HepG2 (cell line): ENCODE results near the gene TOLLIP. TPM values are rescaled to one million over a fixed set of nuclear protein-coding genes. Genes with fewer than 3 reads are reported as not detected.

Experiments
- ATAC-seq: fragments of 200-7000 bp; cut with Tn5 transposase; 3 replicates; pipeline ENCODE4 v1.9.1; 2020; ENCODE audit warnings: mild to moderate bottlenecking, moderate library complexity
- BruUV-seq: library from RNA; stranded (reverse); fragments of 400-500 nt; replicated peaks from 2 replicates; lab custom pipeline; 2021; lab: Mats Ljungman, UMichigan
- CTCF ChIA-PET: fragments of 300-600 bp; formaldehyde crosslinking; extraction: SDS; loops from one replicate; lab custom pipeline; 2021; ENCODE audit warnings: low total read pairs, inconsistent platforms, low intra/inter-chr PET ratio; lab: Yijun Ruan, JAX
- POLR2A ChIA-PET: fragments of 350-600 bp; sonication (Branson Sonifier 250); formaldehyde crosslinking; loops from one replicate; lab custom pipeline; 2020; ENCODE audit warnings: antibody characterized with exemption, inconsistent platforms; lab: Yijun Ruan, JAX
- DNase-seq: peaks from one replicate; pipeline ENCODE4 v3.0.0-alpha.2; 2015; ENCODE audit warnings: low spot score
- FAIRE-seq: peaks from 3 replicates; lab custom pipeline; 2011; peaks lifted over from hg19 to GRCh38; lab: Jason Lieb, UNC
- H2AFZ ChIP-seq: one replicate; pipeline ENCODE4 v1.6.1; 2011; ENCODE audit warnings: low read length, inconsistent platforms
- H3K27ac ChIP-seq: fragments of 300-600 bp; 3 replicates; pipeline ENCODE4 v1.8.0; 2011; ENCODE audit warnings: mixed run types, mild to moderate bottlenecking, mixed read lengths, low read length, inconsistent platforms; ENCODE audit not compliant: insufficient read depth; ENCODE audit errors: extremely low read length
- H3K27me3 ChIP-seq, 2 experiments: fragments of 200-600 bp in 1 of 2; 2 replicates in 1 of 2; 3 replicates in 1 of 2; pipeline versions ENCODE4 v1.6.0 to v1.8.0; 2011; ENCODE audit warnings: low read length in 2 of 2, mild to moderate bottlenecking in 2 of 2, moderate library complexity in 2 of 2, inconsistent platforms in 1 of 2; ENCODE audit not compliant: insufficient read depth in 2 of 2, control insufficient read depth in 1 of 2
- H3K36me3 ChIP-seq, 2 experiments: fragments of 200-600 bp in 1 of 2; replicated peaks in 1 of 2; 2 replicates in 1 of 2; 3 replicates in 1 of 2; pipeline versions ENCODE4 v1.5.1 to v1.8.0; 2011; ENCODE audit warnings: low read length in 2 of 2, inconsistent platforms in 1 of 2; ENCODE audit not compliant: insufficient read depth in 2 of 2, control insufficient read depth in 1 of 2
- H3K4me1 ChIP-seq: 2 replicates; pipeline ENCODE4 v1.5.1; 2012; ENCODE audit warnings: low read length, inconsistent platforms; ENCODE audit not compliant: insufficient read depth
- H3K4me2 ChIP-seq: 2 replicates; pipeline ENCODE4 v1.6.0; 2011; ENCODE audit warnings: low read depth, low read length, inconsistent platforms
- H3K4me3 ChIP-seq, 3 experiments: fragments of 200-600 bp in 1 of 3; sonication (generic), shearing (Covaris generic) in 1 of 3; replicated peaks in 1 of 3; 2 replicates each; pipeline ENCODE4 v1.5.1; 2011 to 2016; ENCODE audit warnings: low read length in 3 of 3, inconsistent platforms in 2 of 3, low read depth in 2 of 3, mild to moderate bottlenecking in 2 of 3, control low read depth in 1 of 3, mixed read lengths in 1 of 3; ENCODE audit not compliant: insufficient read depth in 1 of 3
- H3K79me2 ChIP-seq: one replicate; pipeline ENCODE4 v1.6.1; 2011; ENCODE audit warnings: low read length, inconsistent platforms; ENCODE audit not compliant: insufficient read depth
- H3K9ac ChIP-seq: 2 replicates; pipeline ENCODE4 v1.6.0; 2011; ENCODE audit warnings: mild to moderate bottlenecking, low read depth, low read length, inconsistent platforms; ENCODE audit not compliant: insufficient read depth
- H3K9me3 ChIP-seq: 2 replicates; pipeline ENCODE4 v1.5.1; 2012; ENCODE audit warnings: mild to moderate bottlenecking, low read length
- H4K20me1 ChIP-seq: 2 replicates; pipeline ENCODE4 v1.6.0; 2011; ENCODE audit warnings: inconsistent platforms, mild to moderate bottlenecking, low read length, moderate library complexity; ENCODE audit not compliant: insufficient read depth
- AGO2 ChIP-seq: fragments of 200-400 bp; formaldehyde crosslinking; optimal IDR thresholded peaks from 2 replicates; pipeline ENCODE3; 2017; ENCODE audit warnings: mild to moderate bottlenecking, low read depth, low read length, moderate library complexity
- GRHL1 ChIP-seq: sonication (generic); formaldehyde crosslinking; conservative IDR thresholded peaks from 2 replicates; pipeline ENCODE4 v1.8.0; 2022; ENCODE audit warnings: missing genetic modification reagents
- MYPOP ChIP-seq: sonication (generic); formaldehyde crosslinking; IDR thresholded peaks from 2 replicates; pipeline ENCODE4 v1.8.1; 2023; ENCODE audit warnings: mild to moderate bottlenecking, moderate library complexity, missing genetic modification reagents
- ZKSCAN1 ChIP-seq: fragments of 150-350 bp; IDR thresholded peaks from 2 replicates; pipeline ENCODE4 v1.6.1; 2014; ENCODE audit warnings: low read length
- ZKSCAN5 ChIP-seq: sonication (generic); formaldehyde crosslinking; IDR thresholded peaks from 2 replicates; pipeline ENCODE4 v1.5.1; 2020; ENCODE audit warnings: mild to moderate bottlenecking, missing genetic modification reagents
- ZNF446 ChIP-seq: sonication (generic); formaldehyde crosslinking; IDR thresholded peaks from 2 replicates; pipeline ENCODE4 v1.5.0; 2020; ENCODE audit warnings: mild to moderate bottlenecking, missing genetic modification reagents
- ZNF790 ChIP-seq: sonication (generic); formaldehyde crosslinking; IDR thresholded peaks from 2 replicates; pipeline ENCODE4 v1.8.0; 2022; ENCODE audit warnings: missing genetic modification reagents, mild to moderate bottlenecking, borderline replicate concordance
- ZNF850 ChIP-seq: sonication (generic); formaldehyde crosslinking; conservative IDR thresholded peaks from 2 replicates; pipeline ENCODE4 v1.9.0; 2021; ENCODE audit warnings: mild to moderate bottlenecking, missing genetic modification reagents
- WGBS: methylation state at CpG from one replicate; pipeline ENCODE4 v1.1.6; 2017; ENCODE audit warnings: low lambda C conversion rate; 5-methylcytosine and 5-hydroxymethylcytosine counted together
- in situ Hi-C: cut with HindIII; loops from 2 replicates; pipeline ENCODE4 v1.10.0; 2017; ENCODE audit warnings: low pct_unique_long_range_greater_than_20kb; ENCODE audit not compliant: extremely low pct_ligation_motif_present
- intact Hi-C: fragments of 100-400 bp; cut with micrococcal nuclease; formaldehyde crosslinking; loops from one replicate; pipeline ENCODE4 v1.10.0; 2022; ENCODE audit not compliant: unreplicated experiment
- polyA plus RNA-seq, 8 experiments: library from polyadenylated mRNA; depleted of rRNA in 3 of 8; stranded (reverse) in 7 of 8; unstranded in 1 of 8; fragments of >200 nt; fragmentation: Illumina TruSeq in 4 of 8; extraction: Trizol in 4 of 8; gene quantifications; 2 replicates each; pipeline versions ENCODE4 v1.2.1 to v1.2.3, GENCODE V29; 2011 to 2016; ENCODE audit warnings: low read depth in 4 of 8, missing spikeins in 1 of 8, mixed read lengths in 1 of 8; ENCODE audit not compliant: insufficient read depth in 1 of 8
- total RNA-seq, 5 experiments: library from RNA; depleted of rRNA; stranded (reverse); fragments of >200 nt; fragmentation: Illumina TruSeq; extraction: Trizol; gene quantifications; 2 replicates each; pipeline ENCODE4 v1.2.3, GENCODE V29; 2016; ENCODE audit warnings: low read depth in 1 of 5
- TF ChIP-seq, protein P1 (sequence below): sonication (generic); IDR thresholded peaks from 2 replicates; pipeline ENCODE4 v1.6.1; 2016; ENCODE audit warnings: low read depth, borderline replicate concordance

The TOLLIP gene
- total and polyA plus RNA-seq, 2 of the 13 experiments (the other 11 are each of a cell fraction or from before 2014, with no cell fraction given): 25.9 to 47.5 TPM

DNA sequence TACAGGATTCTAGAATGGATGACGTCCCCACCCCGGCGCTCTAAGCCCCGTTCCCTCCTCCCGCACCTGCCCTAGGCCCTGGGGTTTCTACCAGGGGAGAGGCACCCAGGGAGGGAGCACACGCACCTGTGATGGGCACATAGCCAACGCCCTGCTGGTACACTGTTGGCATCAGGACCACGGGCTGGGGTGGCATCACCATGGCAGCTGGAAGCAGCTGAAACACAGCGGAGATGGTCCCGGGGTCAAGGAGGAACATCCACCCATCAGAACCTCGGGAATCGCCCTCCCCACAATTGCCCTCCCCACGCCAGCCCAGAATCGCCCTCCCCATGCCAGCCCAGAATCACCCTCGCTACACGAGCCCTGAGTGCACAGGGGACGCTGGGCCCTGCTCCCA, 23.6 kb downstream of the TOLLIP start:
- CTCF ChIA-PET: no interaction called here

DNA sequence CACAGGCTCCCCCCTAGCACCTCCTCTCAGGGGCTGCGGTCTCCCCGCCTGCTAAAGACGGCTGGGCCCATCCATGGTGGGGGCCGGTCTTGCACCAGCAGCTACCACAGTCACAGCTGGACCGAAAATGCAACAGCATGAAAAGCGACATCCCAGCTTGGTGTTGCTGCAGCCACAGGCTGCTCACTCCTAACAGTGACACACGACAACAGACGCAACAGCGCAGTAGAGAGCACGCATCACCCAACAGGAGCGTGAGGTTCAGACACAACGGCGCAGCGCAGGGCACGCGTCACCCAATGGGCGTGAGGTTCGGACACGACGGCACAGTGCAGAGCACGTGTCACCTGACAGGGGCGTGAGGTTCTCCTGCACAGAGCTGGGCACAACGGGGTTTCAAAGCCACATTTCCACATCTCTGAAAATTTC, 24.1 kb downstream of the TOLLIP start:
- no peaks in the 10 kb centered on the region for H3K4me1 ChIP-seq
- CTCF ChIA-PET: no interaction called here
- POLR2A ChIA-PET: no interaction called here
- H2AFZ ChIP-seq: no peak overlapping the region
- no peaks in the 10 kb centered on the region for H3K9me3 ChIP-seq
- H3K27ac ChIP-seq: no peak overlapping the region
- no peaks in the 10 kb centered on the region for H4K20me1 ChIP-seq
- H3K79me2 ChIP-seq: no peaks in the 10 kb centered on the region
- in situ Hi-C loops (no loop called here), intact Hi-C loops (no loop called here)
- no peak overlapping the region for H3K9ac ChIP-seq
- DNase-seq (no peak), FAIRE-seq (no peak), ATAC-seq (no peak)
- H3K4me2 ChIP-seq: no peak overlapping the region
- H3K27me3 ChIP-seq: no peaks in the 10 kb centered on the region; a peak in 1 of 5 replicates
- no peak overlapping the region for H3K4me3 ChIP-seq
- 98% methylated on average over 16 of the region's 23 CpGs for WGBS
- BruUV-seq: no TSS peak
- peaks cover 56 to 74% of the 10 kb centered on the region in 2 experiments; a peak in 4 of 5 replicates for H3K36me3 ChIP-seq
- TF ChIP-seq GRHL1 (CRISPR knock-in tag) (no peak), AGO2 (peak; percentile 6)

More for the DNA sequence above, 23.6 kb downstream of the TOLLIP start:
- H3K4me2 ChIP-seq: no peak overlapping the region
- WGBS: 96% methylated on average over 13 of the region's 17 CpGs
- no peaks in the 10 kb centered on the region for H3K9me3 ChIP-seq
- H3K9ac ChIP-seq: no peak overlapping the region
- H3K79me2 ChIP-seq: no peaks in the 10 kb centered on the region
- DNase-seq (no peak), ATAC-seq (no peak), FAIRE-seq (no peak)
- BruUV-seq: no TSS peak
- H3K27ac ChIP-seq: no peak overlapping the region
- intact Hi-C loops (no loop called here), in situ Hi-C loops (no loop called here)
- H4K20me1 ChIP-seq: no peaks in the 10 kb centered on the region
- POLR2A ChIA-PET: no interaction called here
- H3K27me3 ChIP-seq: no peaks in the 10 kb centered on the region; a peak in 1 of 5 replicates
- peaks cover 52 to 75% of the 10 kb centered on the region in 2 experiments; a peak in 4 of 5 replicates for H3K36me3 ChIP-seq
- no peak overlapping the region for H3K4me3 ChIP-seq
- H3K4me1 ChIP-seq: no peaks in the 10 kb centered on the region
- no peak overlapping the region for H2AFZ ChIP-seq
- no peak for TF ChIP-seq ZKSCAN1
- no peak for TF ChIP-seq ZNF850 (CRISPR knock-in tag)
- no peak for TF ChIP-seq ZNF790
- TF ChIP-seq, protein P1, sequence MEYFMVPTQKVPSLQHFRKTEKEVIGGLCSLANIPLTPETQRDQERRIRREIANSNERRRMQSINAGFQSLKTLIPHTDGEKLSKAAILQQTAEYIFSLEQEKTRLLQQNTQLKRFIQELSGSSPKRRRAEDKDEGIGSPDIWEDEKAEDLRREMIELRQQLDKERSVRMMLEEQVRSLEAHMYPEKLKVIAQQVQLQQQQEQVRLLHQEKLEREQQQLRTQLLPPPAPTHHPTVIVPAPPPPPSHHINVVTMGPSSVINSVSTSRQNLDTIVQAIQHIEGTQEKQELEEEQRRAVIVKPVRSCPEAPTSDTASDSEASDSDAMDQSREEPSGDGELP: no peak
- TF ChIP-seq ZNF446: no peak
- TF ChIP-seq MYPOP: no peak
- TF ChIP-seq ZKSCAN5 (CRISPR knock-in tag): no peak
